Right renal cortex interstitium (tissue), 3 donors: ENCODE data around the gene COMMD4. TPM values are rescaled to one million over a fixed set of nuclear protein-coding genes. Genes with fewer than 3 reads are reported as not detected.

ENCODE experiments used
- DNase-seq, 3 donors: peaks; one replicate each; pipeline ENCODE4 v3.0.0-alpha.2; 2013; ENCODE audit warnings: low read depth in 3 of 3, low spot score in 2 of 3
- polyA plus RNA-seq, 3 donors: library from polyadenylated mRNA; unstranded; fragments of 120-200 nt; gene quantifications; one replicate each; pipeline ENCODE4 v1.2.1, GENCODE V29; 2013; ENCODE audit not compliant: insufficient read length in 3 of 3

Gene COMMD4
- polyA plus RNA-seq, 3 donors = 85.8 to 101 (median 93.6) TPM

DNA sequence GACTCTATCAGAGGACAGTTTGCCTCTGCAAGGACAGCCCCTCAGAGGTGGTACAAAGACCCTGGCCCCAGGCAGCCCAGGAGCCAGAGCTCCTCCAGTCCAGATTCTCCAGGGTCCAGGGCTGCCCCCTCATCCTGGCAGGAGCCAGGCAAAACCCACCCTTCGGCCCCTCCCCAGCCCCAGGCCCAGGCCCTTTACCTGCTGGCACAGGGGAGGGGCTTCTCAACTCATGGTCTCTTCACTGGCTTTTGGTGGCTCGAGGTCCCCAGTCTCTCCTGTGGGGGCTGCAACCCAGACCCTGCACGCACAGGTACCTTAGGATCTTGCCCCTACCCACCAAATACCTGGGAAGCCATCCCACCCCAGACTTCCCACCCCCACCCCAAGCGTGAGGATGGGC is 19.5 kb downstream of the COMMD4 start:
- no peak for DNase-seq

DNA sequence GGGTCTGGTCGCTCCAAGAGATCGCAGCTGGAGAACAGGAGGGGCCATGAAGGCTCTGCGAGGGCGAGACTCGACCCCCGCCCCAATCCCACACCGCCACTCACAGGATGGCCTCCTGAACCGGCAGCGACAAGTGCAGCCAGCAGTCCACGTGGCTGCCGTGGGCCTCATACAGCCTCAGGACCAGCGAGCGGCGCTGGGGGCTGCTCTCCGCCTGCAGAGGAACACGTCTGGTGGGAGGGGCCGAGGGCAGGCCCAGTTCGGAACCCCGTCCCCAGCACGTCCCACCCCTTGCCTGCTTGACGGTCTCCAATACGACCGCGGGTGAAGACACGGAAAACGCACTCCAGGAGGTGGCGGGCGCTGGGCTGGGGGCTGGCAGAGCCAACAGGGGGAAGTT is 20.1 kb downstream of the COMMD4 start:
- DNase-seq = no peak

- no peak for DNase-seq
Observed at GRCh38 chr15:75356517-75356916, 20.7 kb downstream of the COMMD4 start.

DNA sequence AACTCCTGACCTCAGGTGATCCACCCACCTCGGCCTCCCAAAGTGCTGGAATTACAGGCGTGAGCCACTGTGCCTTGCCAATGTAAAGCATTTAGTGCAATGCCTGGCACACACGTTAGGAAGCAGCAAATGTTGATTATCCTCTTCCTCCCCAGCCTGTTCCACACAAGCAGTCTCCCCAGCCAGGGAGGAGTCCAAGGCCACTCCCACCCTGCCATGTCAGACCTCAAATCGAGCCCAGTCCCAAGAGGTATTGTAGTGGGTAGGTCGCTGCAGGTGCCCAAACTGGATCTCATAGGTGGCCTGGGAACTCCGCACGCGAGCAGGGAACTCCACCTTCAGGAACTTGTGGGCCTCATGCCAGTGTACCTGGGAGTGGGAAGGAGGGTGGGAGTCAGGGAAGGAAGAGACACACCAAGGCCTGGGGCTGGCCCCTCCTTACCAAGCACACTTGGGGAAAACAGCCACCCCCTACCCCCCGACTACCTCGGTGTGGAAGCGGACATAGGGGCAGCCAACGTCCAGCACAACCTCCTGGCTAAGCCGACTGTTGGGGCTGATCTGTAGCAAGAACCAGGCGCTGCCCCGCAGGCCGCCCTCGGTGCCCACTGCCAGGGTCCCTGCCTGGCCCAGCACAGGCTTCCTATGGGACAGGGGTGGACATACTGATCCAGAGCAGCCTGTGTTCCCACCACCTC is 22.3 kb downstream of the COMMD4 start:
- DNase-seq = no peak

- no peak for DNase-seq
Observed at GRCh38 chr15:75358771-75359536, 23.1 kb downstream of the COMMD4 start.

GRCh38 chr15:75359537-75360250 is 23.8 kb downstream of the COMMD4 start:
- DNase-seq = no peak

DNA sequence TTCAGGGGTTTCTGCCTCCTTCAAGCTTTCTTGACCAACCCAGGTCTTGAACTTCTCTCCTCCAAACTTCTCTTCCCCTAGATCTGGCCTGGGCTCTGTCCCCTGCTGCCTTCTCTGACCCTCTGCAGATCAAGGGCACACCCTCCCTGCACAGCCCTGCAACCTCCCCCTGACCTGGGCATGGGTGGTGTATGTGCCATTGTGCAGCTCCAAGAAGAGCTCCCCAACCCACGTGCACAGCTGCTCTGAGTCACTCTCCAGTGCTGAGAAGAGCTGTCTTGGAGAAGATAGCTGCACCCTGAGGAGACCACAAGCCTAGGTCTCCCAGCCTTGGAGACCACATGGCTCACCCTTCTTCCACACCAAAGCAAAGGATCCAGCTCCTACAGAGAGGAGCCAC is 24.5 kb downstream of the COMMD4 start:
- no peak for DNase-seq

GRCh38 chr15:75360856-75361255 is 25.0 kb downstream of the COMMD4 start:
- DNase-seq = no peak

DNA sequence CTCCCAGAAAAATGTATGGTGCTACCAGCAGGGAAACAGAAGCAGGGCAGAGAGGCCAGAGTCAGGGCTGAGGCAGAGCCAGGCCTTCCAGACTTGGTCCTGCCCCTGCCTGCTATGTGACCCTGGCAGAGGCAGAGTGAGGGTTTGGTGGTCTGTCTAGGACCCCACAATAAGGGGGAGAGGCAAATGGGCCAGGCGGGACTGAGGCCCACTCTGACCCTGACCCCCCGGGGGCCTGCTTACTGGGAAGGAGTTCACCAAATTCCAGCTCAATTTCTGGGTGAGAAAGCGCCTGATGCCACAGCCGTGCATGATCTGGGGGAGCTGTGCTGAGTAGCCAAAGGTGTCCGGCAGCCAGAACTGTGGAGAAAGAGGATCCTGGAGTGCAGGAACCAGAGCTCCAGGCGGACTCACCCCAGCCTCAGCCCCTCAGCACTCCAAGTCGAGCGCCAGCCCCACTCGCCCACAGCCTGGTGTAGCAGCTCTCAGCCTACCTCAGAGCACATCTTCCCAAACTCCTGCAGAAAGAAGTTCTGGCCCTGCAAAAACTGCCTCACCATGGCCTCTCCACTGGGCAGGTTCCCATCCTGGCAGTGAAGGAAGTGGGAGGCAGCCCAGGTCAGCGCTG is 25.6 kb downstream of the COMMD4 start:
- no peak for DNase-seq

- no peak for DNase-seq
Observed at GRCh38 chr15:75361989-75362641, 26.3 kb downstream of the COMMD4 start.

DNA sequence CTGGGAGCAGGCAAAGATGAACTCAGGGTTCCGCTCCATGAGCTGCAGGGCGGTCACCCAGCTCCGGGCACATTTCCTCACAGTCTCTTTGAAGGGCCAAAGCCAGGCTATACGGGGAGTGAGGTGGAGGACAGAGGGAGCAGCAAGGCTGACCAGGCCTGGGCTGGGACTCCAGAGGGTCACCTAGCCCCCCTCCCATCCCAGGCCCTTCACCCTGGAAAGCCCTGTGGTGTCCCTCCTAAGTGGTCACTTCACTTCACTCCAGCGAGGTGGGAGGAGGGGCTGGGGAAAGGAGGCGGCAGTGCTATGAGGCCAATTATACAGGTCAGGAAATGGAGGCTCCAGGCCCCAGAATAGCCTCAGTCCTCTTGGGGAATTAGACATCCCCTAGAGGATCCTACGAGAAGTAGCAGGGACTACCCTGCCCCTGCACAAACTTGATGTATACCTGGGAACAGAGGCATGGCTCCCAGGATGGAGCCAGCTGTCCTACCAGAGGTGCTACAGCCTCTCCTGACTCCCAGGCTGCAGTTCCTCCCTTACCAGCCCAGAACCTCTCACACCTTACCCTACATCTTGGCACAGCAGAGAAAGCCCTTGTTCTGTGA is 26.9 kb downstream of the COMMD4 start:
- DNase-seq = no peak

DNA sequence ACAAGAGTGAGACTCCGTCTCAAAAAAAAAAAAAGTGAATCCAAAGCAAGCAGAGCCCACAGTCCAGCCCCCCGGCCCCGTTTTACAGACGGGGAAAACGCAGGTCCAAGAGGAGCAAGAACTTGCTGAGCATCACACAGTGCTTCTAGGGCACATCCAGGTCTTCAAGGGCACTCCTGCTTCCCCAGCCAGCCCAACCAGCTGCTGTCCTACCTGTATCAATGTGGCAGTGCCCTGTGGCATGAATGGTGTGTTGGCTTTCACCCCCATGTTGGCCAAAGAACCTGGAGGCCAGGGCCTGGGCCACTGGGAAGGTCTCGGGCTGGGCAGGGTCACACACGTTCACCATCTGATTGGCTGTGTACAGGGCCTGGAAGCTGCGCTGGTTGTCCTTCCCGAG is 27.9 kb downstream of the COMMD4 start:
- no peak for DNase-seq

GRCh38 chr15:75364881-75365280 is 29.0 kb downstream of the COMMD4 start:
- no peak for DNase-seq

DNA sequence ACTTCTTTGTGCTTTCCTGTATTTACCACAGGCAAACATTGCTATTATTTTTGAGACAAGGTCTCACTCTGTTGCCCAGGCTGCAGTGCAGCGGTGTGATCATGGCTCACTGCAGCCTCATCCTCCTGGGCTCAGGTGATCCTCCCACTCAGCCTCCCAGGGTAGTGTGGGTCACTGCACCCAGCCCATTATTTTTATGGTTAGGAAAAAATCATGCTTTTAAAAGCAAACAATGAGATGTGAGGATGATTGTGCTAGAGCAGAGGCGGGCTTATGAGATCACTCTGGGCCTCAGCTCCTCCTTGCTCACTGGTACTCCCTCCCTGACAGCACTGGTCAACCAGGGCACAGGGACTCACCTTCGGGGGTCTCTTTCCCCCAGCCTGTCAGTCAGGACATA is 30.3 kb downstream of the COMMD4 start:
- no peak for DNase-seq

- DNase-seq = no peak
Observed at GRCh38 chr15:75367006-75367405, 31.1 kb downstream of the COMMD4 start.

DNA sequence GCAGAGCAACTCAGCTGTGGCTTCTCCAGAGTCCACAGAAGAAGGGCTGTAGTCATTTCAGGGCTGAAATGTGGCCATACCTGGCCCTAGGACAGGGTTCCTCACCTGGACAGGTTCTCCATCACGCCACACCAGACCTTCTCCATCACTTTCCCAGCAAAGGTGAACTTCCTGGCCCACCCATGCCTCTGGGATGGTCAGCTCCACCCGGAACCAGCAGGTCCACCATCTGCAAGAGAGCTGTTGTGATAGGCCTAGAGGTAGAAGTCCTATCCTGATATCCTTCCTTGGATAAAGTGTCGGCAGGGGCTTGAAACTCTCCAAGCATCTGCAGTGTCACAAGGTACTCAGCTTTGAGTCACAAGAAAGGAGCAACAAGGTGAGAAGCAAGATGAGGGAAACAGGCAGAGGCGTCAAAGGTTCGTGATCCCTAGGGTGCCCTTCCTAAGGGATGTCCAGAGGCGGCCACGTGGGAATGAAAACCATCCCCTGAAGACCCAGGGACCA is 31.6 kb downstream of the COMMD4 start:
- no peak for DNase-seq

DNA sequence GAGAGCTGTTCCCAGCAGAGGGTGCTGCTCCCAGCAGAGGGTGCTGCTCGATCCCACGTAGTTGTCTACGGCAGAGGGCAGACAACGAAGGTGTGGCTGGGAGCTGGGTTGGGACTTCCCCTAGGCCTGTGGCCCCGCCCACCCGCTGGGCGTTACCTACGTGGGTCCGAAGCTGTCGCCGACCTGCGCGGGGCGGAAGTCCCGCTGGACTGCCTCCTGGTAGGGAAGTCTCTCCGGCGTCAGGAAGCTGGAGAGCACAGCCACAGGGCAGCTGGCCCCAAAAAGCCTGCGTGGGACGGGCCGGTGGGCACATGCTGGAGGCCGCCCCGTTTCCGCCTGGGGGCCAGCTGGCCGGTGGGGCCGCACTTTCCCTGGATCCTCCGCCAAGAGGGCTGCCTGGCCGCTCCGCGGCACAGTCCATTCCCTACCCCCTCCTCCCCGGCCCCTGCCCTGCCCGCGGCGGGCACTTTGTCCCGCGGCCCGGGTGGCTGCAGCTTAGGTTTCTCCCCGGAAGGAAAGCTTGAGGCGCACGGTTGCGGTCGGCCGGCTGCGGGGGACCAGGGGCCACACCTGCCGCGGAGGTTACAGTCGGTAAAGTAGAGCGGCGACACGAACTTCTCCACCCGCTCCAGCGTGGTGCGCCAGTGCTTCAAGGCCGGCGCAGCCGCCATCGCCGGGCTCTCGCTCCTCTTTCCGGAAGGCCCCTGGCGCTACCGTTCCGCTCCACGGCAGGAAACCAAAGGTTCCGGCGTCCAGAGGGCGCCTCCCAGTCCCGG is 32.2 kb downstream of the COMMD4 start, which contains the start of gene MAN2C1:
Gene MAN2C1, minus strand, starts transcription at position 695 of the 776 bp plus-strand sequence. Its CDS starts 24 bp downstream, at position 671.
- DNase-seq = peak; percentile 83 to 90 (median 84)

DNA sequence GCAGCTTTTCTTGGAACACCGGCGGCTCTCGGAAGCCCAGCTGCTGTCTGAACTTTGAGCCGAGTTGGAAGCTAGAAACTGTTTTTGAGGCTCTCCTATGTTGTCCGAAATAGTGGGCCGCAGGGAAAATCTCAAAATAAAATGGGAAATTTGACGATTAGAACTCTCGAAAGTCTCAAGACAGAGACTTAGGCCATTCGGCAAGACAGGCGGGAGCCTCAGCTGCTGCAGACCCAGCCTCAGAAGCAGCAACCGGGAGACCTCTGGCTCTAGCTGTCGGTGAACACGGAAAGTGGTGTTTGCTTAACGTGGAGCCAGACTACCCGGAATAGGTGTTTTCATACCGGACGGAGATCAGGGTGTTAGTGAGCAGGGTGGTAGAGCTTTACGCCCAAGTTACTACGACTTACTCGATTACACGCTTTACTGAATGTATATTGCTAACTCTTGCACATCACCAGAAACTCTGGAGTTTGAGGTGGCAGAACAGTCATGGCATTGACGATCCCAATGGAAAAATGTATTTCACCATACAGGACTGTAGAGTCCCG is 32.9 kb downstream of the COMMD4 start:
- DNase-seq = no peak
